ENCODE data around the gene CACNG5.

The CACNG5 gene, protein sequence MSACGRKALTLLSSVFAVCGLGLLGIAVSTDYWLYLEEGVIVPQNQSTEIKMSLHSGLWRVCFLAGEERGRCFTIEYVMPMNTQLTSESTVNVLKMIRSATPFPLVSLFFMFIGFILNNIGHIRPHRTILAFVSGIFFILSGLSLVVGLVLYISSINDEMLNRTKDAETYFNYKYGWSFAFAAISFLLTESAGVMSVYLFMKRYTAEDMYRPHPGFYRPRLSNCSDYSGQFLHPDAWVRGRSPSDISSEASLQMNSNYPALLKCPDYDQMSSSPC

GRCh38 chr17:66834919-66835454, at the start of gene CACNG5:
Gene CACNG5 (plus strand): TSS chr17:66835117. CDS start chr17:66877333, 42,216 bp downstream.
- H3K36me3 Mint-ChIP-seq = no peaks in the 10 kb centered on the region
- no peaks in the 10 kb centered on the region for H3K9me3 Mint-ChIP-seq (ENCODE audit: low read depth)
- no peaks in the 10 kb centered on the region for H3K4me1 Mint-ChIP-seq (ENCODE audit: low read depth)
- H3K27me3 Mint-ChIP-seq = peaks cover 45% of the 10 kb centered on the region
- no peak within 1 kb of the TSS for H3K27ac Mint-ChIP-seq
- H3K4me3 Mint-ChIP-seq = no peak within 1 kb of the TSS

DNA sequence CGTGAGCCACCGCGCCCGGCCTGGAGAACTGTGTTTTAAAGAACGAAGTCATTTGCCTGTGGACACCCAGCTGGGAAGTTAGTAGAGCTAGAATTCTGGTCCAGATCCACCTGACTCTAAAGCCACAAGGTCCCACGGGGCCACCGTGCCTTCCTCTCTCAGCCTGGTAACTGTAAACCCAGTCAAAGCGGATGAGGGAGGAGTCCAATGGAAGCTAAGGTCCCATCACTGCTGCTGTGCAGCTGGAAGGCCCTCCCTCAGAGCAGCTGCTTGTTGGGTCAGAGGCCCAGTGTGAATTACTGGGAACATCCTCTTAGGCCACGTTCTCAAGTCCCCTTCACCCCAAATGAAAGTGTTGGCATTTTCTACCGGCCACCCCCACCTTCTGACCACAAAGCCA, 48.8 kb upstream of the CACNG5 start:
- H3K27ac Mint-ChIP-seq = no peak overlapping the region
- H3K36me3 Mint-ChIP-seq = peaks cover 9% of the 10 kb centered on the region
- no peak overlapping the region for H3K4me3 Mint-ChIP-seq
- no peaks in the 10 kb centered on the region for H3K27me3 Mint-ChIP-seq
- H3K4me1 Mint-ChIP-seq (ENCODE audit: low read depth) = peaks cover 7% of the 10 kb centered on the region
- no peaks in the 10 kb centered on the region for H3K9me3 Mint-ChIP-seq (ENCODE audit: low read depth)

GRCh38 chr17:66787914-66788313, 47.0 kb upstream of the CACNG5 start:
- Mint-ChIP-seq H3K9me3 (ENCODE audit: low read depth) (no peaks in the 10 kb centered on the region), H3K4me1 (ENCODE audit: low read depth) (peaks cover 12% of the 10 kb centered on the region), H3K36me3 (peaks cover 14% of the 10 kb centered on the region), H3K4me3 (no peak overlapping the region), H3K27me3 (no peaks in the 10 kb centered on the region), H3K27ac (peak overlapping the region; percentile 3)

DNA sequence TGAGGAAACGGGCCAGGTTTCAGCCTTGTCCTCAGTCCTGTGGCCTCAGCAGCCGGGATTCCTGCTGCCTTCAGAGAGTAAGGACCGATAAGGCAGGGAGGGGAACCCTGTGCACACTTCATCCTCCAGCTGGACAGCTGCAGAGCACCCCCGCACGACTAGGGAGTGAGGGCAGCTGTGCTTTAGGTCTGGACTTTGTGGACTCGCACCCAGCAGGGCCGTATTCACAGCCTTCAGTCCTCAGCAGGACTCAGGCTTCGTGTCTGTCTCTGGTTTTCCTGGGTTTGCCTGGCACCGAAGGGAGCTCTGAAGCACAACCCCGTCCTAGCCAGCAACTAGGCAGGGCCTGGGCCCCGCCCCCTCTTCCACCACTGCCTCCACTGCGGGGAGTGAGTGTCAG, 45.8 kb upstream of the CACNG5 start:
- H3K9me3 Mint-ChIP-seq (ENCODE audit: low read depth) = no peaks in the 10 kb centered on the region
- no peak overlapping the region for H3K4me3 Mint-ChIP-seq
- H3K4me1 Mint-ChIP-seq (ENCODE audit: low read depth) = peaks cover 12% of the 10 kb centered on the region
- no peak overlapping the region for H3K27ac Mint-ChIP-seq
- H3K36me3 Mint-ChIP-seq = peaks cover 19% of the 10 kb centered on the region
- no peaks in the 10 kb centered on the region for H3K27me3 Mint-ChIP-seq

DNA sequence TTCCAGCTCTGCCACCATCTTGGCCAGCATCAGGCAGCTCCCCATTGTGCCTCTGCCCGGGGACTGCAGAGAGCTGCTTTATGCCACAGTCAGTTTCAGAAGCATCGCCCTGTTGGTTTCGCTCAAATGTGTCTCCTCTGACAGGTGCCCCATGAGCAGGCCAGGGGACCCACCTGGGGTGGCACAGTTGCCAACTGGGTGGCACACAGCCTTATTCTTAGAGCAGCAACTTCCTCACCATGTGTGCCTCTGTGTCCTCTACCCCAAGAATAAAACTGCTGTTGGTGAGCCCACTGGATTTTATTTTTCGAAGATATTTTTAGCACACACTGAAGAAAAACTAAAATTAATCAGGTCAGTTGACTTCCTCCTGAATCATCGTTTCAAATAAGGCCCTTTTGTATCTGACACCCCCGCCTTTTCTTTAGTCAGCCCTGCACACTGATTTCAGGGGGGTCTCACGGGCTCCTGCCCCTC, 44.9 kb upstream of the CACNG5 start:
- H3K27me3 Mint-ChIP-seq = no peaks in the 10 kb centered on the region
- H3K36me3 Mint-ChIP-seq = peaks cover 19% of the 10 kb centered on the region
- H3K4me3 Mint-ChIP-seq = no peak overlapping the region
- no peaks in the 10 kb centered on the region for H3K9me3 Mint-ChIP-seq (ENCODE audit: low read depth)
- H3K4me1 Mint-ChIP-seq (ENCODE audit: low read depth) = peaks cover 12% of the 10 kb centered on the region
- no peak overlapping the region for H3K27ac Mint-ChIP-seq

GRCh38 chr17:66790501-66791061, 44.3 kb upstream of the CACNG5 start:
- H3K4me3 Mint-ChIP-seq = no peak overlapping the region
- peak overlapping the region; percentile 34 for H3K27ac Mint-ChIP-seq
- H3K27me3 Mint-ChIP-seq = no peaks in the 10 kb centered on the region
- peaks cover 12% of the 10 kb centered on the region for H3K4me1 Mint-ChIP-seq (ENCODE audit: low read depth)
- H3K9me3 Mint-ChIP-seq (ENCODE audit: low read depth) = no peaks in the 10 kb centered on the region
- peaks cover 19% of the 10 kb centered on the region for H3K36me3 Mint-ChIP-seq

DNA sequence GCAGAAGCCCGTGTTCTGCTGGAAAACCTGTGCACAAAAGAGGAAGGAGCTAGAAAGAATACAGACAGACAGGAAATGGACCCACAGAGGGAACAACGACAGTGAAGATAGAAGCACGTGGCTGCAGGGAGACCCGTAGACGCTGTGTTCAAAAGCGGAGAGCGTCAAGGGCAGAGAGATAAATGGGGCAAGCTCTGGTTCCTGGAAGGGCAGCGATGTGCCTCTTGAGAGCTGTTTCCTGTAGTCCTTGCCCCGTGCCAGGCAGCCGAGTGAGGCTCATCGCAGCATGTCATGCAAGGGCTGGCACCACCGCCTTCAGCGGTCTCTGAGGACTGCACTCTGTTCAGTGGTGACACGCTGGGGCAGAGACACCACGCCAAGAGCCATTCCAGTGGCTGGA, 43.6 kb upstream of the CACNG5 start:
- H3K9me3 Mint-ChIP-seq (ENCODE audit: low read depth) = no peaks in the 10 kb centered on the region
- peak overlapping the region; percentile 51 for H3K27ac Mint-ChIP-seq
- H3K36me3 Mint-ChIP-seq = peaks cover 26% of the 10 kb centered on the region
- H3K27me3 Mint-ChIP-seq = no peaks in the 10 kb centered on the region
- peaks cover 12% of the 10 kb centered on the region for H3K4me1 Mint-ChIP-seq (ENCODE audit: low read depth)
- no peak overlapping the region for H3K4me3 Mint-ChIP-seq

GRCh38 chr17:66793814-66794213, 41.1 kb upstream of the CACNG5 start:
- H3K4me1 Mint-ChIP-seq (ENCODE audit: low read depth) = peaks cover 12% of the 10 kb centered on the region
- H3K27ac Mint-ChIP-seq = no peak overlapping the region
- peaks cover 30% of the 10 kb centered on the region for H3K36me3 Mint-ChIP-seq
- no peaks in the 10 kb centered on the region for H3K27me3 Mint-ChIP-seq
- no peaks in the 10 kb centered on the region for H3K9me3 Mint-ChIP-seq (ENCODE audit: low read depth)
- H3K4me3 Mint-ChIP-seq = no peak overlapping the region

DNA sequence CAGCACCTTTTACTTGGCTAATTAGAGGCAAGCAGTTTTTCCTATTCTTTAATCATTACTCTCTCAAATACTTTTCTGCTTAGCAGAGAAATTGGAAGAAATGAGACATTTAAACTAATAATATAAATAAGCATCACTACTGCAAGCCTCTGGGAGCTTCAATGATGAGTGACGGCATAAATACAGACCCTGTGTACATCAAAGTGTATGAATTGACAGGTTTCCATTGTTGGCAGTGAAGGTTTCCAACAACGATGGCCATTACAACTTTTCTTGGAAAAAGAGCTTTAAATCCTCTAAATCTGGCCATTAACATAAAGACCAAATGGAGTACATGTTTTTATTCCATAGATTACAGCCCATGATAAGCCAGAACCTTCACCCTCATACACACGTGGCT, 39.4 kb upstream of the CACNG5 start:
- peaks cover 9% of the 10 kb centered on the region for H3K4me1 Mint-ChIP-seq (ENCODE audit: low read depth)
- H3K36me3 Mint-ChIP-seq = peaks cover 30% of the 10 kb centered on the region
- H3K27me3 Mint-ChIP-seq = no peaks in the 10 kb centered on the region
- H3K9me3 Mint-ChIP-seq (ENCODE audit: low read depth) = no peaks in the 10 kb centered on the region
- H3K4me3 Mint-ChIP-seq = no peak overlapping the region
- H3K27ac Mint-ChIP-seq = no peak overlapping the region

GRCh38 chr17:66799849-66800537, 34.9 kb upstream of the CACNG5 start:
- Mint-ChIP-seq H3K4me1 (ENCODE audit: low read depth) (peaks cover 6% of the 10 kb centered on the region), H3K4me3 (no peak overlapping the region), H3K36me3 (peaks cover 25% of the 10 kb centered on the region), H3K27me3 (no peaks in the 10 kb centered on the region), H3K9me3 (ENCODE audit: low read depth) (no peaks in the 10 kb centered on the region), H3K27ac (peak overlapping the region; percentile 43)

DNA sequence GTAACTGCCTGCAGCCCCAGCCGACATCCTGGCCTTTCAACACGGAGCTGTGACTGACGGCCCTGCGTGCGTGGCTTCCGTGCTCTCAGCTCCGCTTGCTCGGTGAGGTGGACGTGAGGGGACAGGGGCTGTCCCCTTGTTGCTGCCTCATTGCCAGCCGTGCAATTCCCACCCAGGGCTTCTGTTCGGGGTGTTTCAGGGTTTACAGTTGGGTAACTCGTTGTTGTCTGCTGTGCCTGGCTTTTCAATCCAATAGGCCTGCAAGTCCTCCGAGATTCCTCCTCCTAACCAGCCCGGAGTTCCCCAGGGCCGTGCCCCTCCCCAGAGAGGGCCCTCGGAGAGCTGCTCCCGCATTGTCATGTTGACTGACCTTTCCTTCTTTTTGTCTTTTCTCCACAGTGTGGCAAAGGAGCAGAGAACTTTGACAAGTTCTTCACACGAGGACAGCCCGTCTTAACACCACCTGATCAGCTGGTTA, 31.4 kb upstream of the CACNG5 start:
- Mint-ChIP-seq H3K4me1 (ENCODE audit: low read depth) (peaks cover 30% of the 10 kb centered on the region), H3K27ac (no peak overlapping the region), H3K36me3 (peaks cover 8% of the 10 kb centered on the region), H3K4me3 (no peak overlapping the region), H3K27me3 (no peaks in the 10 kb centered on the region), H3K9me3 (ENCODE audit: low read depth) (no peaks in the 10 kb centered on the region)

GRCh38 chr17:66805567-66805966, 29.4 kb upstream of the CACNG5 start:
- Mint-ChIP-seq H3K27me3 (no peaks in the 10 kb centered on the region), H3K4me3 (no peak overlapping the region), H3K27ac (peak overlapping the region; percentile 46), H3K4me1 (ENCODE audit: low read depth) (peaks cover 30% of the 10 kb centered on the region), H3K36me3 (peaks cover 8% of the 10 kb centered on the region), H3K9me3 (ENCODE audit: low read depth) (no peaks in the 10 kb centered on the region)

DNA sequence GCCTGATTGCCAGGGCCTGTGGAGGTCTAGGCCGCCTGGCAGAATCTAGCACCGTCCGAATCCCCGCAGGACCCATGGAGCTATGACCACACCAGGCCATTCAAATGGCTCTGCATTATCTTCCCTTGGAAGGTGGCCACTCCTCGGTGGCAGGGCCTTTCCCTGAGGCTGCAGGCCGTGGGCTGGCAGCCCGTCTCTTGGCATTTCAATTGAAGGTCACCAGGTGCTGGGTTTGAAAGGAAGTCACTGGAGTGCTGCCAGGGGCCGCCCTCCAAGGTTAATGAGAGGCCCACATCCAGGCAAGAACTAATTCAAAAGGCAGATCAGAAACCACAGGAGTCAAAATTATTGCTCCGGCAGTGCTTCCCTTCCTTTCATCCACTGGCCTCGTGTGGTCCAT, 27.7 kb upstream of the CACNG5 start:
- Mint-ChIP-seq H3K27me3 (no peaks in the 10 kb centered on the region), H3K36me3 (peaks cover 8% of the 10 kb centered on the region), H3K9me3 (ENCODE audit: low read depth) (no peaks in the 10 kb centered on the region), H3K27ac (peak overlapping the region; percentile 41), H3K4me1 (ENCODE audit: low read depth) (peaks cover 30% of the 10 kb centered on the region), H3K4me3 (no peak overlapping the region)

GRCh38 chr17:66809408-66809807, 25.5 kb upstream of the CACNG5 start:
- Mint-ChIP-seq H3K27ac (no peak overlapping the region), H3K27me3 (no peaks in the 10 kb centered on the region), H3K9me3 (ENCODE audit: low read depth) (no peaks in the 10 kb centered on the region), H3K4me3 (no peak overlapping the region), H3K36me3 (peaks cover 9% of the 10 kb centered on the region), H3K4me1 (ENCODE audit: low read depth) (peaks cover 29% of the 10 kb centered on the region)
